ACHN (cell line): ENCODE measurements around the gene UXS1.
A peak's percentile ranks its signal among the peaks of the same experiment; 100 is the strongest.
"Not testable (repeated sequence)": the region's sequence is repeated elsewhere in the genome, so short reads cannot be mapped to it uniquely, and the experiment has no call there.

Experiments used
- DNase-seq: peaks from one replicate; pipeline ENCODE4 v3.0.0-alpha.2; 2015
- in situ Hi-C: cut with HindIII; loops from 2 replicates; pipeline ENCODE4 v1.10.0; 2017; ENCODE audit warnings: low sequenced_read_pairs, low pct_ligation_motif_present, low pct_unique_long_range_greater_than_20kb

Gene UXS1

GRCh38 chr2:106193977-106194778 lies at the start of gene UXS1:
TSS of gene UXS1 (minus strand) at chr2:106194301. CDS start at chr2:106194241, 60 bp downstream.
- in situ Hi-C loops: no loop called here
- peak; percentile 99 for DNase-seq

GRCh38 chr2:106239491-106239890 lies 45.4 kb upstream of the UXS1 start:
- in situ Hi-C loops, DNase-seq: not testable (repeated sequence)

- in situ Hi-C loops, DNase-seq: not testable (repeated sequence)
Measured at GRCh38 chr2:106235392-106235791, 41.3 kb upstream of the UXS1 start.

- in situ Hi-C loops: no loop called here
Measured at GRCh38 chr2:106233350-106233706, 39.2 kb upstream of the UXS1 start.

DNA sequence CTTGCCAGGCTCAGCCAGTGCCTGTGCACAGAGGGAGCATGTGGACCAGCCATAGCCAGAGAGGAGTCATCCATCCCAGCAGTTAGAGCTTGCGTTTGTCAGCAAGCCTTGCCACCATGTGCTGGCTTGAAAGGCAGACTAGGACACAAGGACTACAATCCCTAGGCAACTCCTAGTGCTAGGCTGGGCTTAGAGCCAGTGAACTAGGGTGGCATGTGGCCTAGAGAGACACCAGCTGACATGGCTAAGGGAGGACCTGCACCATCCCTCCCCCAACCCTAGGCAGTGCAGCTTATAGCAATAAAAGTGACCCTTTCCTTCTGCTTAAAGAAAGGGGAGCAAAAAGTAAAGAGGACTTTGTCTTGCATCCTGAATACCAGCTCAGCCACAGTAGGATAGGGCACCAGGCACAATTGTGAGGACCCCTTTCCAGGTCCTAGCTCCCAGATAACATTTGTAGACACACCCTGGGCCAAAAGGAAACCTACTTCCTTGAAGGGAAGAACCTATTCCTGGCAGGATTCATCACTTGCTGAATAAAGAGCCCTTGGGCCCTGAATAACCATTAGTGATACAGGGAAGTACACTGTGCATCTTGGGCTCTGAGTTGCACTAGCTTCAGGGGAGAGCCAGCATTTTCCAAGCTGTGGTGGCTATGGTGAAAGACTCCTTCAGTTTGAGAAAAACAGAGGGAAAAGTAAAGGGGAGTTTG lies 38.7 kb upstream of the UXS1 start:
- DNase-seq: no peak
- in situ Hi-C loops: no loop called here

More at GRCh38 chr2:106233350-106233706, 39.2 kb upstream of the UXS1 start:
- DNase-seq: no peak

DNA sequence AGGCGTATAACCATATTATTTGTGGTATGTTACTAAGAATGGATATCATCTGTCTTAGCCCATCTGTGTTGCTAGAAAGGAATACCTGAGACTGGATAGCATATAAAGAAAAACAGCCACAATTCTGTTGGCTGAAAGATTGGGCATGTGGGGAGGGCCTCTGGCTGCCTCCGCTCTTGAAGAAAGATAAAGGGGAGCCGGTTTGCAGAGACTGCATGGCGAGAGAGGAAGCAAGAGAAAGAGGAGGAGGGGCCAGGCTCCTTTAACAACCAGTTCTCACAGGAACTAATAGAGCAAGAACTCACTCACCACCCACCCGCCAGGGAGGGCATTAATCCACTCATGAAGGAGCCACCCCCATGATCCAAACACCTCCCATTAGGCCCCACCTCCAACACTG lies 29.2 kb upstream of the UXS1 start:
- no peak for DNase-seq
- in situ Hi-C loops: no loop called here

- DNase-seq, in situ Hi-C loops: not testable (repeated sequence)
Measured at GRCh38 chr2:106222057-106222456, 28.0 kb upstream of the UXS1 start.

- no peak for DNase-seq
- in situ Hi-C loops: no loop called here
Measured at GRCh38 chr2:106219813-106220212, 25.7 kb upstream of the UXS1 start.

DNA sequence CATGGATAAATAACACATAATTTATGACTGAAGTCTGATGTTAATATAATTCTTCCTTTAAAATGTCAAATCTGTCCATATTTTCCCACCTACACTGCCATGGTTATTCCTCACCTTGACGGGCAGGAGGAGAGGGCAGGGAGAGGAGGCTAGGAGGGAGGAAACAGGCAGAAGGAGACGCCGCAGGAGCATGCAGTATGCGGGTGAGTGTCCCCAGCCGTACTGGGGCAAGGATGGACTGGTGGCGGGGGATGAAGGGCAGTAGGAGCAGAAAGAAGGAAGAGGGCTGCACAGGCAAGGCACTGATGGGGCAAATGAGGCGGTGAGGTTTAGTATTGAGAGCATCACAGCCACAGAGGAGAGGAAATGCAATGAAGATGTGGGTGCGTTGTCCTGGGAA lies 25.1 kb upstream of the UXS1 start:
- DNase-seq, in situ Hi-C loops: not testable (repeated sequence)

GRCh38 chr2:106208874-106209273 lies 14.8 kb upstream of the UXS1 start:
- no peak for DNase-seq
- in situ Hi-C loops: no loop called here

DNA sequence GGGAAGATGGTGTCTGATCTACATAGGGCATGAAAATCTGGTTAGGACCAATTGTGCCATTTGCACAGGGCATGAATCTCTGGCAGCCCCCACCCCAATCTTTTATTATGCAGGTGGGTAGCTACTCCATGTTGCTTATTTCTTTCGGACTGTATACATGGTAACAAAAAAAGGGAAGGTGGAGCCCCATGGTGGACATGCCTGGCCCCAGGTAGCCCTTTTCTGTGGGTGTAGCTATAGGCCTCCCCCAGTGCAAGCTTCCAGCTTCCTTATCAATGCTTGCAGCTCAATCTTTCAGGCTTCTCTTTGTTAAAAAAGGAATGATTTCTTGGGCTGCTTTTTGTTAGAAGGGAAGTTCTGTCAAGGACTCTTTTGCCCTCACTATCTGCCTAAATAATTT lies 14.3 kb upstream of the UXS1 start:
- DNase-seq: no peak
- in situ Hi-C loops: no loop called here

- no peak for DNase-seq
- in situ Hi-C loops: no loop called here
Measured at GRCh38 chr2:106207246-106207645, 13.1 kb upstream of the UXS1 start.

- no peak for DNase-seq
- in situ Hi-C loops: no loop called here
Measured at GRCh38 chr2:106205488-106205887, 11.4 kb upstream of the UXS1 start.

DNA sequence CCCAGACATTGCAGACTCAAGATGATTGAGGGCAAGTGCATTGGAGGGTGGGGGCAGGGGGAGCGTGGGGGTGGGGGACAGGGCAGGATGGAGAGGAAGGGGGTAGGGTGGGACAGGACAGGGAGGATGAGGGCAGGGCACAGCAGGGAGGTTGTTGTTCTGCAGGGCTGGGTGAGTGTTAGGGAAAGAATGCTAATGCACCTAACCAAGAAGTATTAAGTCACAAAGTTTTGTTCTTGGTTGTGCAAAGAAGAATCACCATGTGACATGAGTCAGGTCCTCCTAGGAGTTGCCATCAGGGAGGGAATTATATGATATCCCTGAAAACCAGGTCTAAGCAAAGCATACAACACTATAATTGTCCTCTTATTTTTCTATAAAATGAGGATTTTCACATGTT lies 10.4 kb upstream of the UXS1 start:
- in situ Hi-C loops, DNase-seq: not testable (repeated sequence)

- DNase-seq: no peak
- in situ Hi-C loops: no loop called here
Measured at GRCh38 chr2:106201661-106202060, 7.6 kb upstream of the UXS1 start.

DNA sequence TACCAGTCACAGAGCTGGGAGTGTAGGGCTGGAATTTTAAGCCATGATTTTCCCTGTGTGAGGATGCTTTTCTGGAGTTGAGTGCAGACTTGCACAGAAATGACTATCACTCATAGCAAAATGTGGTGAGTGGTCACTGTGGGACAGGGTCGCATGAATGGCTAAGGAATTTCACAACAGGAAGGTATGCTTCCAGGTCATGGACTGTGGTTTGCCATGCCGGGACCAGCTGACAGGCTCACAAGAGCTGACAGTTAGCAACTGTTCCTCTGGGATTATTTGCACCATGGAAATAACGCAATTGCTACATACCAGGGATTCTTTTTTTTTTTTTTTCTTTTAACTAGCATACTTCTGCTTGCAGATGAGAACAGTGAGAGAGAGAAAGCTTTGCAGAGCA lies 3.8 kb upstream of the UXS1 start:
- peak; percentile 98 for DNase-seq

DNA sequence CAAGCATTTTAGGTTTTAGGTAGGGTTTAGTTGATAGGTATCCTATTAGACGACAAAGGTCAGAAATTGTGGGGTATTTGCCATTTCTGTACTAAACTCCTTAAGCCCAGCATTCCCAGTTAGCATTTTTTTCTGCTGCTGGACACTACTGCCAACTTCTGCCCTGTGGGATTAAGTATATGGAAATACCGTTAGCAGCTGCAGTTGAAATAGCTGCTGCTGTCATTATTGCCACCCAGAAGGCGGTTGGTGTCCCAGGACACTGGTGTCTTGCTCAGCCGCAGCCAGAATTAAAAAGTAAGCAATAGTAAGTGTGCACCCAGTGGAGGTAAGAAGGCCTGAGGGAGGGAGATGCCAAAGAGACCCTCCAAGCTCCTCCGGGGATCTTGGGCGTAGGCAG lies 1.9 kb upstream of the UXS1 start:
- in situ Hi-C loops: no loop called here
- no peak for DNase-seq

More for the DNA sequence above, 3.8 kb upstream of the UXS1 start:
- in situ Hi-C loops: no loop called here

GRCh38 chr2:106195456-106195855 lies 1.4 kb upstream of the UXS1 start:
- in situ Hi-C loops: no loop called here
- DNase-seq: no peak

- DNase-seq: no peak
- in situ Hi-C loops: no loop called here
Measured at GRCh38 chr2:106193690-106193976, 468 bp downstream of the UXS1 start.
